HG03039 (cell line): Measurements from ENCODE around the gene MAPK14.

ENCODE experiments used
- ATAC-seq: cut with Tn5 transposase; IDR thresholded peaks from one replicate; pipeline ENCODE4 v1.9.1; 2021; ENCODE audit warnings: mild to moderate bottlenecking, moderate library complexity; ENCODE audit not compliant: unreplicated experiment

The MAPK14 gene

DNA sequence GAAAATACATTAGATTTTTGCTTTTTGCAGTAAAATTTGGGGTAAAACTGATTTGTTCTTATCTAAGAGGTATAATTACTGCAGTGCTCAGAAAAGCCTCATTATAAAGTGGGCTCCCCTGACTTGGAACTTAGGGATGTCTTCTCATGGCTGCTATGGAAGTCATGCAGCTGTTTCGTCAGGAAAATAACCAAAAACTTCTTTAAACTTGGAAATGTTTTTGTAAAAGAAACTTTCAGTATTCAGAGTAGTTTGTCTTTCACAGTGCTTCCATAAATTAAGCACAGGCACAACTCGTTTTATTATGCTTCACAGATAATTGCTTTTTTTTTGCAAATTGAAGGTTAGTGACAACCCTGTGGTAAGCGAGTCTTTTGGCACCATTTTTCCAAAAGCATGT is 6.8 kb downstream of the MAPK14 start:
- no peak for ATAC-seq

DNA sequence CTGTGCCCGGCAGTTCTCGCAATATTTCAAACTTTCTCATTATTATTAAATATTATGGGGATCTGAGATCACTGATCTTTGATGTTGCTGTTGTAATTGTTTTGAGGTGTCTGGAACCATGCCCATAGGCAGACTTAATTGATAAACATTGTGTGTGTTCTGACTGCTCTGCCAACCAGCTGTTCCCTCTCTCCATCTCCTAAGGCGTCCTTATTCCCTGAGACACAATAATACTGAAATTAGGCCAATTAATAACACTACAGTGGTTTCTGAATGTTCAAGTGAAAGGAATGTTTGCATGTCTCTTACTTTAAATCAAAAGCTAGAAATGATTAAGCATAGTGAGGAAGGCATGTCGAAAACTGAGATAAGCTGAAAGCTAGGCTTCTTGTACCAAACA is 7.6 kb downstream of the MAPK14 start:
- ATAC-seq, result no peak

DNA sequence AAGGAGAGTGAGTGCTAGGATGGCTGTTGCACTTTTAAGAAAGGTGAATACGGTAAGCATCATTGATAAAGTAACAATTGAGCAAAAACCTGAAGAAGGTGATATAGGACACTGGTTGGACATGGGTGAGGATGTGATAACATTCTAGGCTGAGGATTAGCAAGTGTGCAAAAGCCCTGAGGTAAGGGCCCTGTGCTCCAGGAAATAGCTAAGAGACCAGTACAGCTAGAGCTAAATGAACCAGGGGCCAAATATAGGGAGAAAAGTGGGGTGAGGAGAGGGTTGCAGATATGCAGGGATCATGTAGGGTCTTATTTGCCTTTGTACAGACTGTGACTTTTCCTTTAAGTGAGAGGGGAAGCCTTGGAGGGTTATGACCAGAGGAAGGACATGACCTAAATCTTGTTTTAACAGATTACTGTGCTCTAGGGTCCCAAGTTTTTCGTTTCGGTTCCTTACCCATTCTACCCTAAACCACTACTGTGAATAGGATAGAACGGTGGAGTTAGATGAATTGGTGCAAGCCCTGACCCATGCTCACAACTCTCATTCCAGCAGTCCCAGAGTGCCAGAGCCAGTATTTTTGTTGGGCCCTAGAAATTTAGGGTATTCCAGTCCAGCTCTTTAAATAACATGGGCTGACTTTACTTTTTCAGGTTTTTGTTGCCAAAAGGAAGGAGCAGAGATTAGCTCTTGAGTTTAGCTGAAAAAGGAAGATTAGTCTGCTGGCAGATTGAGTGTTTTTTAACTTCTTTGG is 10.7 kb downstream of the MAPK14 start:
- no peak for ATAC-seq

DNA sequence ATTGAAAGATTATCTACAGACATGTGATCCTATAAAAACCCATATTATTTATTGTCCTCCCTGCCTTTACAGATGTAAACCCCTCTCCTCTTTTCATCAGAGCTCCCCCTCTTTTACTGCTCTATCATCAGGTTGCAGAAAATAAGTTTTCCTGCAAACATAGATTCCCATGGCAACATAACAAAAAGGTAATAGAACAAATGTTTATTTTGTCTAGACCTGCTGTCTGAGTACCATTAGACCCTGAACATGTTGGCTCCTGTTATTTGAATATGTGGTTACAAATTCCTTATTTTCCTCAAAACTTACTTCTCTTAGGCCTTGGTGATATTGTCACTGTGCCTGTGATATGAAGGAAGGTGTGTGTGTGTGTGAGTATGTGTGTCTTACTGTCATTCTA is 11.5 kb downstream of the MAPK14 start:
- no peak for ATAC-seq

DNA sequence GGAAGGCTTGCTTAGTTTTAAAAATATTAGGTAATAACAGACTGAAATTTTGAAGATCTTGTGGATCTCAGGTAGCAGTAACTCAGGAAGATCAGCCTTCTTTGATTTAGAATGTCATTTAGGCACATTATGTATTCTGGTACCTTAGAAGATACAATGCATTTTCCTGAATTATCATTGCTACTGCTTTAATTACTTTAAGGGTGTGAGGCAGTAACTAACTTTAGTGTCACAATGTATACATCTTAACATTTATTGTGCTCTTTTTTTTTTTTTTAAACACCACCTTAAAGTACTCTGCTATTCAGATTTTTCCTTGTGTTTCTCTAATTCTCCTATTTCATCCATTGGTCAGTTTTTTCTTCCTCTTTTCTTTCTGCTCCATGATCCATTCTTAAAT is 13.3 kb downstream of the MAPK14 start:
- no peak for ATAC-seq

DNA sequence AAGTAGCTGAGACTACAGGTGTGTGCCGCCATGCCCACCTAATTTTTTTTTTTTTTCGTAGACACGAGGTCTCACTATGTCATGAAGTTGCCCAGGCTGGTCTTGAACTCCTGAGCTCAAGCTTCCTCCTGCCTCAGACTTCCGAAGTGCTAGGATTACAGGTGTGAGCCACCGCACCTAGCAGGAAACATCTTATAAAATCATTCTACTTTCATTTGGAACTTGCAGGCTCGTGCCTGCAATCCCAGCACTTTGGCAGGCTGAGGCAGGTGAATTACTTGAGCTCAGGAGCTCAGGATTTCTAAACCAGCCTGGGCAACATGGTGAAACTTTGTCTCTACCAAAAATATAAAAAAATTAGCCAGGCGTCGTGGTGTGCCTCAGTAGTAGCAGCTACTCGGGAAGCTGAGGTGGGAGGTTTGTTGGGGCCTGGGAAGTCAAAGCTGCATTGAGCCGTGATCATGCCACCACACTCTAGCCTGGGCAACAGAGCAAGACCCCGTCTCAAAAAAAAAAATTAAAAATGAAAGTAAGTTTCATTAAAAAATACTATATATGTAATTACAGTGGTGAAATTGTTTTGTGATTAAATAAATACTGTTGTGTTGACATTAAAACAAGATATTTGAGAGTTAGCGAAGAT is 15.1 kb downstream of the MAPK14 start:
- ATAC-seq, result no peak

DNA sequence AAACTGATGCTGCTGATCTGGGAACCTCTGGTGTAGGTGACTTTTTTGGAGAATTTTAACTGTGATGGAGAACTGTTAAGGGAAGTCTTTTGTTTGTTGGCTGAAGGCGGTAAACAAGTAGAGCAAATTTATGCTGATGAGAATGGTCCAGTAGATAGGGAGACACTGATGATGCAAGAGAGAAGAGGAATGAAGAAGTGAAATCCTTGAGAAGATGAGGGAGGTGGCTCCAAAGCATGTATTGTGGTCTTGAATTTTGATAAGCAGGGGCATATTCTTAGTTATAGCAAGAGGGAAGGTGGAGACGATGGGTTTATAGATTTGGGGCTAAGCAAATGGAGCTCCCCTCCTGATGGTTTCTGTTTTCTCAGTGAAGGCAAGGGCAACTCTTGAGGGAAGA is 22.0 kb downstream of the MAPK14 start:
- no peak for ATAC-seq

DNA sequence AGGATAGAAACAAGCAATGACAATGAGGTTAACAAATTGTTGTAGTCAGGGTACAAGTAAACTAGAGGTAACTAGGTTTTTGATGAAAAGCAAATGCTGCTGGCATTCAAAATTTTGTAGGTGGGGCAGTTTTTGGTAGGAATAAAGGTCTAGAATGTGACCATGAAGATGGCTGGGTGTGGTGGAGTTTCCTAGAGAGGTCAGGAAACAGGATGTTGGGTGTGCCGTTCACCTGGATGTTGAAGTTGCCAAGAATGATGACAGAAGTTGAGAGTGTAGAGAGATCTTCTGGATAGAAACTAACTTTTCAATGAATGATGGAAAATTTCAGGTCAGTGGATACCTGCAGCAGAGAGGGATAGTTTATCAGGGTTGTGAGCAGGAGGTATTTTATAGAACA is 22.7 kb downstream of the MAPK14 start:
- no peak for ATAC-seq

DNA sequence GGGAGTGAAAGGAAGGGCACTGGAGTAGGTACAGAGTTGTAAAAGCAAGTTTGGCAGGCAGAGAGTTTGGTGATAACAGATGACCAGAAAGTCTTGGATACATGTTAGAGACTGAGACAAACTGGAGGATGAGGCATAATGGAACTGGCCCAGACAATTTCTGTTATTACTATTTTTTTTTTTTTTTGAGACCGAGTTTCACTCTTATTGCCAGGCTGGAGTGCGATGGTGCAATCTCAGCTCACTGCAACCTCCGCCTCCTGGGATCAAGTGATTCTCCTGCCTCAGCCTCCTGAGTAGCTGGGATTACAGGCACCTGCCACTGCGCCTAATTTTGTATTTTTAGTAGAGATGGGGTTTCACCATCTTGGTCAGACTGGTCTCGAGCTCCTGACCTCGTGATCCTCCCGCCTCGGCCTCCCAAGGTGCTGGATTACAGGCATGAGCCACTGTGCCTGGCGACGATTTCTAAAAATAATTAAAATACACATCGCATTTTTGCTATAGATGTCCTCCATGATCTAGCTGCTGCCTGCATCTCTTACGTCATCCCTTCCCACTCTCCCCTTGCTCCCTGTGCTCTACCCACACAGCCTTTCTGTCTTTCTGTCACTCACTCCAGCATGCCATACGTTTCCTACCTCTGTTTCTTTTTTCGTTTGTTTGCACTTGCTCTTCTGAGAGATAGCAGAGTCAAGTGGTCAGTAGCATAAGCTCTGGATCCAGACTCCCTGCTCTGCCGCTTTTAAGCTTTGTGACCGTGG is 23.5 kb downstream of the MAPK14 start:
- no peak for ATAC-seq

DNA sequence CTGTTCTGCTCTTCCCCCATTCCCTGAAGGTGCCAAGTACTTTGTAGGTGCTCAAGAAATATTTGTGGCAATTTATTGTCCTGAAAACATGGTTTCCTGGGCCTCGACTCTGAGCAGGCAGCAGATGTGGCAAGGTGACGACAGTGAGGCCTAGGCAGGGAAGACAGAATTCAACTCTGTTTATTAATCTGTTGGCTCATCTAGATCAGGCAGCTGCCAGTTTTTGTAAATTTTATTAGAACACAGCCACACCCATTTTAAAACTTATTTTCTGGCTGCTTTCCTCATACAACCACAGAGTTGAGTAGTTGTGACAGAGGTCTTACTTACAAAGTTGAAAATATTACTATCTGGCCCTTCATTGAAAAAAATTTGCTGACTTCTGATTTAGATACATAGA is 24.5 kb downstream of the MAPK14 start:
- ATAC-seq, result no peak

DNA sequence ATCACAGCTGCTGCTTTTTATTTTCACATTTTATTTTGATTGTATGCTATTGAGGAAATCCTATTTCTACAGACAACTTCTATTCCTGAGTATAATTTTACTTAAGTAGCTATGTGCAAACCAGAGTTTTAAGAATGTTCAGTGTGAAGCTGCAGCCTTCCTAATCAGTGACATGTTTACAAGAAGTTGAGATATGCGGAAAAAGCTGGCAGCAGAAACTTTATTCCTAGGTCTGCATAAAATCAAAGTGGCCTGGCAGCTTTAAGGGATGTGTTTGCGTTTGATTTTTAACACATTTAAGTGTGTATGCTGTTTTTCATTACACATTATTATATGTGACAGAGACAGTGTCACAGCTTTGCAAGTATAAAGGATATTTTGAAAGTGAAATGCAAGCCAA is 26.3 kb downstream of the MAPK14 start:
- ATAC-seq, result no peak

DNA sequence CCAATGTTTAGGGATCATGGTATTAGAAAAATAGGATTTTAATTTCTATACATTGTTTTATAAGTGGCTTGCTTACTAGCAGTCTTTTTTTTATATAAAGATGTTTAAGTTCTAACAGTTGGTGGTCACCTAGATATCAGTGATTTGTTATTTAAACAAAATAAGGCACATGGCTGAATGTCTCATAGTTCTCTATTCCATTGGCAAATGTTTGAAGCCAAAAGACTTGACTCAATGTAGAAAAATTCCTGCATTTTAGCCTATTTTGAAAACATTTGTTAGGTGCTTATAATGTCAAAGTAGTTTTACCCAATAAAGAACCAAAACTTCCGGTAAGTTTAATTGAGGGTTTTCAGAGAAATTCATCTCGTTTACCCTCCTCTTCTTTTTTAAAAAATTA is 26.8 kb downstream of the MAPK14 start:
- no peak for ATAC-seq

DNA sequence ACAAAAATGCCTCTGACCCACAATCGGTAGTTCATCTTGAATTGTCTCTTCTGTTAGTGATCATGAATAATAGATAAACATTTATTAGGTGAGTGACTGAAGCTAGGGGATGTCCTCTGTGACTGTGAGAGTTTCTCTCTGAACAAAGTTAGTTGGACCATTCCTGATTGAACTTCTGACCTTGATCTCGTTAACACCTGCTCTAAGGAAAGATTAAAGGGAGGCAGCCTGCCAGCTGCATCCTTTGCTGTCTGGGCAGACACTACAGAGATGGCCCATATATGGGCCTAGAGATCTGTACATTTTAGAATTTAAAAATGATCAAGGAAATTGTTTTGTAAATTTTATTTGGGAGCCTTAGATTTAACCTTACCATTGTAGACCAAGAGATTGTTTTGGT is 27.3 kb downstream of the MAPK14 start:
- no peak for ATAC-seq

DNA sequence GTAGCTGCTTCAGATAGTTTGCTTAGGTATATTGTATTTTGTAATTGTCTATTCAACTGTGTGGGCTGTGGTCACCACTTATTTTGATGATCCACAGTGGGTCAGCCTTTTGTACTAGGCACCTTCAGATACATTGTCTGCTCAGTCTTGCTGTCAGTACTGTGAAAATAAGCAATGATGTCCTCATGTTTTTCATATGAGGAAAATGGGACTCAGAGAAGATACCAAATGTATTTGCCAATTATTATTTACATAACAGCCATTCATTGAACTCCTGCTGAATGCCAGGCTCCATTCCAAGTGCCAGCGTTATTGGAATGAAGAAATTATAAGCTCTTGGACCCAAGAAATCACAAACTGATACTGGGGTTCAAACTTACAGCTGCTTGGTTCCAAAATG is 28.6 kb downstream of the MAPK14 start:
- ATAC-seq, result no peak

DNA sequence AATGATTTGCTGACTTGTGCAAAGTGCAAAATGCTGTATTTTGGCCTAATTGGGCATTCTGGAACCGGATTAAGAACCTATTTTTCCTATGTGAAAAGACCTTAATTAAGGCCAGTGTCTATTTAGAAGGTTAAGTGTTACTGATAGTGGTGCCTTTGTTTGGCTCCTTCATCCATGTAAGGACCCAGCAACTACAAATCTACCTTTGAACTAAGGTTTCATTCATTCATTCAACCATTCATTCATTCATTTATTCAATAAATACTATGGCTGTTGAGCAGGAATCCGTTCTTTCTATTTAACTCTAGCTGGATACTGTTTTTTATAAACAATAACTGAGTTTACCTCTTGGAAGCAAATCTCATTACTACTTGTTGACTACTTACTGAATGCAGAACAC is 33.6 kb downstream of the MAPK14 start:
- ATAC-seq, result no peak

DNA sequence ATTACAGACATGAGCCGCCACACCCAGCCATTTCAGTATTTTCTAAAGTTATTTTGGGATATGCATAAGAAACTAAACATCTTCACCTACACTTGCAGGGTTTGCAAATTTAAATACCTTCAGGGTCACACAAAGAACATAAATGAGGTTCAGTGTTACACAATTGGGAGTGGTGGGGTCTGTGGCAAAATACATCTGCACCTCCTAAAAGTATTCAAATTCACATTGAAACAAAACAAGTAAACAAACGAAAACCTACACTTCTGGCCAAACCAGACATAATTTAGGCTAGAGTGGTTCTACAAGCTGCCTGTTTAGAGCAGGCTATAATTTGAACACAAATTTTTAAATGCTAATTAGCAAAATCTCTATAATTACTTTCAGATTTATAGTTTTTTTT is 34.6 kb downstream of the MAPK14 start:
- ATAC-seq, result no peak

DNA sequence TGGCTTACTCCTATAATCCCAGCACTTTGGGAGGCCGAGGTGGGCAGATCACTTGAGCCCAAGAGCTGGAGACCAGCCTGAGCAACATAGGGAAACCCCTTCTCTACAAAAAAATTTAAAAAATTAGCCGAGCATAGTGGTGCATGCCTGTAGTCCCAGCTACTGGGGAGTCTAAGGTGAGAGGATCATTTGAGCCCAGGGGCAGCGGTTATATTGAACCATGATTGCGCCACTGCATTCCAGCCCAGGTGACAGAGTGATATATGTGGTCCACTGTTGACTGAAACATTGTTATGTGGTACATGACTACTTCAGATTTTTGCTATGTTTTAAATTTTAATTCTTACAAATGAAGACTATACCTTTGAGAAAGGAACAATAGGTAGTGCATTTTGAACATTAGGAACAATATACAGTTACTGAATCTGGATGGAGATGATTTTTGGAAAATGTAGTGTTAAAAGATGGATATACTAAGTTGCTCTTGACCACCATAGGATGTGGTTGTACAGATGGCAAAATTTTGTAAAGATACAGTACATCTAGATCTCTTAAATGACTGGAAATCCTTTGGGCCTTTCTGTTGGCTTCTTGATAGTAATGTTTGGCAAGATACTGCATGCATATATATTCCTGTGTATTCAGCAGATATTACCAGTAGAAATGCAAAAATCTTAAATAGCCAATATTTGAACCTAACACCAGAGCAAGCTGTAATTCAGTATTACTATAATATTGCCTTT is 35.9 kb downstream of the MAPK14 start:
- ATAC-seq, result no peak

DNA sequence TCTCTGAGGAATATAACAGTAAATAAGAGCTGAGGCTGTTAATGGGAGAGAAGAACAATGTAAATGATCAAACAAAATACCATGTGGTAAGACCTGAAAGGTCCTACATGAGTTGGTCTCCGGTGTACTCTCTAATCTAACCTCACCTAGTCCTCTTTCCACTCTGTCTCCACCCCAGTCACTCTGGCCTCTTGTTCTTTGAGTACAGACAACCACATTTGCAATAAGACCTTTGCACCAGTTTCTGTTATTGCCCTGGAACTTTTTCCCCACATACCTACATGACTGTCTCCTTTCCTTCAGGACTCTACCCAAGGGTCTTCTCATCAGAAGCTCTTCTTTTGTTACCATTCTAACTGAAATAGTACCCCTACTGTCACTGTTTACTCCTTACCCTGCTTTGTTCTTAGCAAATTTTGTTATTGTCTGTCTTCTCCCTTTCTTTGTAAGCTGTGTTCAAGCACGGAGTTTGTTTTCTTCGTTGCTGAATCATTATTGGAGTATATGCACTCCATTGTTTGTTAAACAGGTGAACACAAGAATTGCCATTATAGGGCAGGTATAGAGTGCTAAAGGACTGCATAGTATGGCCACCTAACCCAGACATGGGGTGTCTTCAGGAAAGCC is 37.3 kb downstream of the MAPK14 start:
- no peak for ATAC-seq

DNA sequence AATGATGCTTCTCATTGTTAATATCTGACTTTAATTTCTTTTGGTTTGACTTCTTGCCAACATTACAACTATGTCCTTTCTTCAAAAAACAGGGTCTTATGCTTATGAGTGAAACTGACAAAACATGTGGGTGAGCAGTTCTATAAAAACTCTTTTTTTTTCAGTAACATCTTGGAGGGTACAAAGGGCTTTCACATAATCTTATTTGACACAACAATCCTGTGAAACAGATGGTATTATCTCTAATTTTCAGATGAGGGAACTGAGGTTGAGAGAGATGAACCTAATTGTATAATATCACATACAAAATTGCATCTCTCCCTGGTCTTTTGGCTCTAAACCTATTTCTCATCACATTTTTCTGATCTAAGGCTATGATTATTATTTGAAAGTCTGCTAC is 38.3 kb downstream of the MAPK14 start:
- no peak for ATAC-seq

DNA sequence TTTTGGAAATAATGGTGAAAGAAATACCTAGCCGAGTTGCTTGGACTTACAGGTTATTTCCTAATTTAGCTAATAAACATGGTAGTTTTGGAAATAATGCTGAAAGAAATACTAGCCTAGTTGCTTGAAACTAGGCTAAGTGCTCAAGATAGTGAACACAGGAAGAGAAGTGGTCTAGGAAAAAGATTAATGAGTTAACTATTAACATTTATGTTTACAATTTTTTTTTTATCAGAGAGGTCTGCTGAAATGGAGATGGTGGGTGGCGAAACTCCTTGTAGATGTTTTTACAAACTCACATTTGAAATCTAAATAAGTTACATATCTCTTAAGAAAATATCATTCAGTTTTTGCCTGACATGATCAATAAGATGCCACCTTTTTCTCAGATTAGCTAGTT is 39.2 kb downstream of the MAPK14 start:
- ATAC-seq, result no peak
